Hepatocyte (in vitro differentiated cells): ENCODE results near the gene ZNF92. TPM values are rescaled to one million over a fixed set of nuclear protein-coding genes. Genes with fewer than 3 reads are reported as not detected.
"Not testable (repeated sequence)": the region's sequence is repeated elsewhere in the genome, so short reads cannot be mapped to it uniquely, and the experiment has no call there.

Experiments
- DNase-seq: peaks from one replicate; pipeline ENCODE4 v3.0.0-alpha.2; 2016; ENCODE audit warnings: low spot score
- H2AFZ ChIP-seq: fragments of 200-600 bp; sonication (generic); 2 replicates; pipeline ENCODE4 v1.6.0; 2016; ENCODE audit warnings: antibody characterized with exemption, mild to moderate bottlenecking
- H3K27ac ChIP-seq: fragments of 200-600 bp; sonication (generic); 2 replicates; pipeline ENCODE4 v1.5.1; 2016; ENCODE audit warnings: mild to moderate bottlenecking
- H3K27me3 ChIP-seq: fragments of 200-600 bp; sonication (generic); 2 replicates; pipeline ENCODE4 v1.6.1; 2016
- H3K36me3 ChIP-seq: fragments of 200-600 bp; sonication (generic); replicated peaks from 2 replicates; pipeline ENCODE4 v1.5.1; 2016; ENCODE audit warnings: low read depth; ENCODE audit not compliant: insufficient read depth
- H3K4me1 ChIP-seq: fragments of 200-600 bp; sonication (generic); 2 replicates; pipeline ENCODE4 v1.5.1; 2016; ENCODE audit warnings: mild to moderate bottlenecking, moderate library complexity; ENCODE audit not compliant: insufficient read depth
- H3K4me2 ChIP-seq: fragments of 200-600 bp; sonication (generic); 2 replicates; pipeline ENCODE4 v1.6.0; 2016
- H3K4me3 ChIP-seq: fragments of 200-600 bp; sonication (generic); 2 replicates; pipeline ENCODE4 v1.5.1; 2016; ENCODE audit warnings: mild to moderate bottlenecking
- H3K79me2 ChIP-seq: fragments of 200-600 bp; sonication (generic); 2 replicates; pipeline ENCODE4 v1.6.0; 2017; ENCODE audit warnings: mild to moderate bottlenecking
- H3K9me2 ChIP-seq: fragments of 200-600 bp; sonication (generic); replicated peaks from 2 replicates; pipeline ENCODE4 v1.6.0; 2017; ENCODE audit warnings: mild to moderate bottlenecking; ENCODE audit not compliant: insufficient read depth
- H3K9me3 ChIP-seq: fragments of 200-600 bp; sonication (generic); 2 replicates; pipeline ENCODE4 v1.5.1; 2016; ENCODE audit warnings: low read depth, mild to moderate bottlenecking
- H4K20me1 ChIP-seq: fragments of 200-600 bp; sonication (generic); 2 replicates; pipeline ENCODE4 v1.6.0; 2016; ENCODE audit warnings: mild to moderate bottlenecking; ENCODE audit not compliant: insufficient read depth, poor library complexity, severe bottlenecking
- CTCF ChIP-seq: fragments of 200-600 bp; sonication (generic); IDR thresholded peaks from 2 replicates; pipeline ENCODE4 v1.5.1; 2016; ENCODE audit warnings: antibody characterized with exemption, mild to moderate bottlenecking; ENCODE audit not compliant: poor library complexity
- EZH2 ChIP-seq: fragments of 200-600 bp; sonication (generic); IDR thresholded peaks from 2 replicates; pipeline ENCODE4 v1.6.1; 2016; ENCODE audit warnings: antibody characterized with exemption, mild to moderate bottlenecking, borderline replicate concordance
- EZH2phosphoT487 ChIP-seq: fragments of 200-600 bp; sonication (generic); IDR thresholded peaks from one replicate; pipeline ENCODE4 v1.6.1; 2018; ENCODE audit warnings: antibody characterized with exemption, mild to moderate bottlenecking, low read depth, moderate library complexity; ENCODE audit not compliant: unreplicated experiment, severe bottlenecking
- WGBS: methylation state at CpG from one replicate; pipeline ENCODE4 v1.1.6; 2016; ENCODE audit warnings: low lambda C conversion rate; ENCODE audit errors: missing lambda C conversion rate; 5-methylcytosine and 5-hydroxymethylcytosine counted together
- polyA plus RNA-seq: library from polyadenylated mRNA; unstranded; fragments of >200 nt; fragmentation: Nextera tagmentation; extraction: Ambion mirVana; gene quantifications from 2 replicates; pipeline ENCODE4 v1.2.1, GENCODE V29; 2016
- total RNA-seq: library from RNA; depleted of rRNA; stranded (reverse); fragments of >200 nt; gene quantifications from 2 replicates; pipeline ENCODE4 v1.2.3, GENCODE V29; 2014

Gene ZNF92
- total and polyA plus RNA-seq, 2 experiments from 2014 or later = 3.0 to 11.3 TPM

- no peak overlapping the region for H3K4me3 ChIP-seq
- H4K20me1 ChIP-seq = no peaks in the 10 kb centered on the region
- no peak for DNase-seq
- no peaks in the 10 kb centered on the region for H3K9me3 ChIP-seq
- H2AFZ ChIP-seq = no peak overlapping the region
- no peak overlapping the region for H3K27ac ChIP-seq
- no peaks in the 10 kb centered on the region for H3K4me1 ChIP-seq
- no peaks in the 10 kb centered on the region for H3K36me3 ChIP-seq
- no peaks in the 10 kb centered on the region for H3K27me3 ChIP-seq
- no peaks in the 10 kb centered on the region for H3K79me2 ChIP-seq
- H3K9me2 ChIP-seq = no peaks in the 10 kb centered on the region
- WGBS = 95% methylated on average over 3 of the region's 3 CpGs
- TF ChIP-seq CTCF = no peak
- no peak for TF ChIP-seq EZH2phosphoT487
- no peak for TF ChIP-seq EZH2
- no peak overlapping the region for H3K4me2 ChIP-seq
Measured at GRCh38 chr7:65409363-65409762, 35.7 kb downstream of the ZNF92 start.

GRCh38 chr7:65411249-65411648 is 37.6 kb downstream of the ZNF92 start:
- H3K27me3 ChIP-seq = no peaks in the 10 kb centered on the region
- H2AFZ ChIP-seq = no peak overlapping the region
- no peaks in the 10 kb centered on the region for H4K20me1 ChIP-seq
- TF ChIP-seq EZH2phosphoT487 (no peak), EZH2 (no peak), CTCF (no peak)
- H3K36me3 ChIP-seq = no peaks in the 10 kb centered on the region
- H3K4me1 ChIP-seq = no peaks in the 10 kb centered on the region
- no peaks in the 10 kb centered on the region for H3K9me3 ChIP-seq
- no peak overlapping the region for H3K4me3 ChIP-seq
- DNase-seq = no peak
- H3K9me2 ChIP-seq = no peaks in the 10 kb centered on the region
- no peaks in the 10 kb centered on the region for H3K79me2 ChIP-seq
- no peak overlapping the region for H3K4me2 ChIP-seq
- H3K27ac ChIP-seq = no peak overlapping the region

- Histone ChIP-seq H3K4me3 (no peak overlapping the region), H3K79me2 (no peaks in the 10 kb centered on the region), H3K36me3 (no peaks in the 10 kb centered on the region), H2AFZ (no peak overlapping the region), H3K27ac (no peak overlapping the region), H3K4me1 (no peaks in the 10 kb centered on the region), H3K27me3 (no peaks in the 10 kb centered on the region), H3K9me2 (no peaks in the 10 kb centered on the region), H3K4me2 (no peak overlapping the region), H4K20me1 (no peaks in the 10 kb centered on the region), H3K9me3 (no peaks in the 10 kb centered on the region)
- no peak for TF ChIP-seq CTCF
- DNase-seq = no peak
Measured at GRCh38 chr7:65422670-65423069, 49.0 kb downstream of the ZNF92 start.

- not testable (repeated sequence) for H3K4me1 ChIP-seq, H3K27me3 ChIP-seq, H3K27ac ChIP-seq, H3K4me3 ChIP-seq, H3K4me2 ChIP-seq, H3K79me2 ChIP-seq, H2AFZ ChIP-seq, DNase-seq, H4K20me1 ChIP-seq, H3K36me3 ChIP-seq, H3K9me2 ChIP-seq, H3K9me3 ChIP-seq
- 81% methylated on average over 3 of the region's 3 CpGs for WGBS
Measured at GRCh38 chr7:65423286-65423685, 49.6 kb downstream of the ZNF92 start.
